Right atrium auricular region (tissue), 2 donors: Measurements from ENCODE around the gene FARS2. TPM values are rescaled to one million over a fixed set of nuclear protein-coding genes. Genes with fewer than 3 reads are reported as not detected.

Experiments
- DNase-seq: peaks from one replicate; pipeline ENCODE4 v3.0.0-alpha.2; 2019; ENCODE audit warnings: low spot score
- H3K27ac ChIP-seq, 2 donors: fragments of 200-600 bp; sonication (generic); 1 replicate in 1 of 2; 2 replicates in 1 of 2; pipeline ENCODE4 v1.5.1; 2016 to 2019
- H3K27me3 ChIP-seq, 2 donors: fragments of 200-600 bp; sonication (generic); one replicate each; pipeline versions ENCODE4 v1.5.1 to v1.6.0; 2017 to 2019
- H3K36me3 ChIP-seq: fragments of 200-600 bp; sonication (generic); one replicate; pipeline ENCODE4 v1.5.1; 2016
- H3K4me1 ChIP-seq, 2 donors: fragments of 200-600 bp; sonication (generic); one replicate each; pipeline versions ENCODE4 v1.5.1 to v1.6.0; 2017 to 2019
- H3K4me3 ChIP-seq, 2 donors: fragments of 200-600 bp; sonication (generic); 1 replicate in 1 of 2; 2 replicates in 1 of 2; pipeline ENCODE4 v1.5.1; 2017 to 2019; ENCODE audit warnings: mild to moderate bottlenecking in 1 of 2, moderate library complexity in 1 of 2
- H3K9me3 ChIP-seq, 2 donors: fragments of 200-600 bp; sonication (generic); one replicate each; pipeline ENCODE4 v1.5.1; 2019
- CTCF ChIP-seq, 2 donors: fragments of 200-600 bp; sonication (generic); IDR thresholded peaks; one replicate each; pipeline ENCODE4 v1.5.1; 2019; ENCODE audit warnings: antibody characterized with exemption in 2 of 2
- total RNA-seq, 2 donors: library from RNA; depleted of rRNA; stranded (reverse); fragments of >200 nt; gene quantifications; one replicate each; pipeline ENCODE4 v1.1.0, GENCODE V29; 2016

FARS2 gene
- total RNA-seq, 2 donors from 2014 or later = 9.4 to 15.0 TPM

- no peak for DNase-seq
- no peak for TF ChIP-seq CTCF (IDR thresholded peaks at IDR 0.05)
- no peaks in the 10 kb centered on the region for H3K9me3 ChIP-seq
- no peak overlapping the region for H3K27ac ChIP-seq
- no peaks in the 10 kb centered on the region for H3K36me3 ChIP-seq
- H3K27me3 ChIP-seq = no peaks in the 10 kb centered on the region
- H3K4me3 ChIP-seq = no peak overlapping the region
- H3K4me1 ChIP-seq = no peaks in the 10 kb centered on the region
These were observed 15.3 kb downstream of the FARS2 start for GRCh38 chr6:5276581-5276980.

GRCh38 chr6:5277589-5277988 lies 16.3 kb downstream of the FARS2 start:
- Histone ChIP-seq H3K4me3 (no peak overlapping the region), H3K36me3 (no peaks in the 10 kb centered on the region), H3K4me1 (no peaks in the 10 kb centered on the region), H3K9me3 (no peaks in the 10 kb centered on the region), H3K27me3 (no peaks in the 10 kb centered on the region), H3K27ac (no peak overlapping the region)
- no peak for TF ChIP-seq CTCF (IDR thresholded peaks at IDR 0.05)
- no peak for DNase-seq

- TF ChIP-seq CTCF (IDR thresholded peaks at IDR 0.05) = no peak
- DNase-seq = no peak
These were observed 16.7 kb downstream of the FARS2 start for GRCh38 chr6:5278047-5278446.

GRCh38 chr6:5278565-5279120 lies 17.3 kb downstream of the FARS2 start:
- no peaks in the 10 kb centered on the region for H3K4me1 ChIP-seq
- H3K9me3 ChIP-seq = no peaks in the 10 kb centered on the region
- no peaks in the 10 kb centered on the region for H3K27me3 ChIP-seq
- H3K36me3 ChIP-seq = no peaks in the 10 kb centered on the region
- no peak overlapping the region for H3K27ac ChIP-seq
- TF ChIP-seq CTCF (IDR thresholded peaks at IDR 0.05) = no peak
- H3K4me3 ChIP-seq = no peak overlapping the region
- no peak for DNase-seq

More at GRCh38 chr6:5278047-5278446, 16.7 kb downstream of the FARS2 start:
- Histone ChIP-seq H3K36me3 (no peaks in the 10 kb centered on the region), H3K27ac (no peak overlapping the region), H3K4me1 (no peaks in the 10 kb centered on the region), H3K9me3 (no peaks in the 10 kb centered on the region), H3K27me3 (no peaks in the 10 kb centered on the region), H3K4me3 (no peak overlapping the region)

- DNase-seq = no peak
- TF ChIP-seq CTCF (IDR thresholded peaks at IDR 0.05) = no peak
- no peaks in the 10 kb centered on the region for H3K27me3 ChIP-seq
- H3K4me1 ChIP-seq = no peaks in the 10 kb centered on the region
- no peaks in the 10 kb centered on the region for H3K9me3 ChIP-seq
- H3K27ac ChIP-seq = no peak overlapping the region
- no peak overlapping the region for H3K4me3 ChIP-seq
- no peaks in the 10 kb centered on the region for H3K36me3 ChIP-seq
These were observed 18.6 kb downstream of the FARS2 start for GRCh38 chr6:5279891-5280338.

- no peaks in the 10 kb centered on the region for H3K36me3 ChIP-seq
- H3K27me3 ChIP-seq = no peaks in the 10 kb centered on the region
- no peak for DNase-seq
- H3K27ac ChIP-seq = no peak overlapping the region
- H3K4me1 ChIP-seq = no peaks in the 10 kb centered on the region
- H3K9me3 ChIP-seq = no peaks in the 10 kb centered on the region
- no peak overlapping the region for H3K4me3 ChIP-seq
- no peak for TF ChIP-seq CTCF (IDR thresholded peaks at IDR 0.05)
These were observed 19.6 kb downstream of the FARS2 start for GRCh38 chr6:5280920-5281319.
